Adipose tissue (tissue), 3 donors: Measurements from ENCODE around the gene OR10G3. TPM values are rescaled to one million over a fixed set of nuclear protein-coding genes. Genes with fewer than 3 reads are reported as not detected.

Experiments used
- H3K27ac ChIP-seq: one replicate; pipeline ENCODE4 v1.5.1; 2013; ENCODE audit warnings: low read depth, low read length
- WGBS, 3 donors: extraction: QIAGEN DNeasy Blood & Tissue Kit; methylation state at CpG; one replicate each; pipeline ENCODE4 v1.1.7; 2013; 5-methylcytosine and 5-hydroxymethylcytosine counted together
- polyA plus RNA-seq, 3 donors: library from polyadenylated mRNA; stranded (reverse); fragments of 200-250 nt; gene quantifications; one replicate each; pipeline ENCODE4 v1.2.3, GENCODE V29; 2013
- donor health status: healthy with polysubstance abuse.
- donor health status: Bipolar disorder and iron deficiency.
- donor health status: healthy.

The OR10G3 gene
- polyA plus RNA-seq, 3 donors: 0.22 TPM; not detected in 2

DNA sequence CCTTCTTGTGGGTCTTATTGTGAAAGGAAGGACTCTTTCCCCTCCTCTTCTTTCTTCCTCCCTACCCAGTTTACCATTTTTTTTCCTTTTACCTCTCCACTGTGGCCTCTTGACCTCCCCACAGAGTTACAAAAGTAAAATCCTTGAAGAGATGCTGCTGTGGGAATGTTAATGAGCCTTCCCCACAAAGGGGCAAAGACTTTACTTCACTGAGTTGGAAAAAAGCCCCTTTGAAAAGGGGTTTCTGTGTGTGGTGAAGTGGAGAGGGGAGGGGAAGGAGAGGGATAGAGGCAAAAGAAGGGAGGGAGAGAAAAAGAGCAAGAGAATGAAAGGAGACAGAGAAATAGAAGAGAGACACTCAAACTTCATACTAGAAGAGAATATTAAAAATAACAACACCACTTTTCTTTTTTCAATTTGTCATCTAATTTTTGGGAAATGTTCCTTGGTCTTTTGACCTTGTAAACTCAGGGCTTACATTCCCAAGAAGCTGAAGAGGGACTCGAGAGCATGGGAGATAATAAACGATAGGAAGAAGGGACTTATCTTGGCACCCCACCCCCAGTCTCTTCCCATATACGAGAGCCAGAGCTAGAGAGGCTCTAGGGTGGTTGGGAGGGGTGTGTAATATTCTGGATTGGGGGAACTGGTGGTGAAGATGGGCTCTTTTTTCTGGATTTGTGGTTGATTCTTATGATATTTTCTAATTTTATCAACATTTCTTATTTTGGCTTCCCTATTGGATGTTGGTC, 40.5 kb downstream of the OR10G3 start:
- no peak overlapping the region for H3K27ac ChIP-seq
- WGBS, 3 donors: 30 to 37% (median 34%) methylated on average over 3 of the region's 3 CpGs

DNA sequence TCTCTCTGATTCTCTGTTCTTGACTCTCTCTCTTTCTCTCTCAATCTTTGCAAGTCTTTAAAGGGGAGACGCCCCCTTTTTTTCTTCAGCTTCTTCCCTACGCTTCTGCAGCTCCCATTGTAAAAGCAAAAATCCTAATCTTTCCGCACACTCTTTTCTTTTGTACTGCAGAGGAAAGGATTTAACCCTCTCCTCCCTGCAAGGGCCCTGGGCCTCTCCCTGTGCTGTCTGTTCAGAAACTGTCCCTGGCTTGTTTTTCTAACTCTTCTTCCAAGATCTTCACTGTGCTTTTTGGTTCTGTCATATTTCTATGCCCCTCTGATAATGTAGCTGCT, 42.8 kb downstream of the OR10G3 start:
- H3K27ac ChIP-seq: no peak overlapping the region
- WGBS, 3 donors: 12 to 32% (median 19%) methylated on average over 3 of the region's 3 CpGs

DNA sequence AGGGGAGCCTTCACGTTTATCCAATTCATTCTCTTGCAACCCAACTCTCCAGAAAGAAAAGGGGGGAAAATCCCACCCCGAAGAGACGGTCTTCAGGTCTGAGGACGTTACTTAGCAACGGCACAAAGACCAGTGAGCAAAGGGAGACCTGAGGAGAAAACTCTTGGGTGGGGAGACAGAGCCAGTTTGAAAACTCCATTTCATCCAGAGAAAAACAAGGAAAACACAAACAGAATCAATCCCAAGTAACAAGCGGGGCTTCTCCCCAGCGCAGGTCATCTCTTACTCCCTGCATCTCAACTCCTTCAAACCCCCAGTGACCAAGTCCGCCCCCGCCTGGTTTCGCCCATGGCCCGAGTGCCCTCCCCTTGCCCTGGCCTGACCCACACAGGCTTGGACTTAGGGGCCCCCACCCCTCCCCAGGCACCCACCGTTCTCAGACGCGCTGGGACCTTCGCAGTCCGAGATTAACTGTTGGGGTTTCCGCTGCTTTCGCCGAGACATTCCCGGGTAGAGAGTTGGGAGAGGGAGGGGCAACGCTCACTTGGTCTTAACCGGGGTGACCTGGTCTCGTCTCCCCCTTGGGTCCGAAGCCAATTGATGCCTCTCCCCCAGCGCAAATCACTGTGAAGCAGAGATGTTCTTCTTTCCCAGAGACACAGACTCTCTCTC, 43.3 kb downstream of the OR10G3 start:
- H3K27ac ChIP-seq: no peak overlapping the region
- WGBS, 3 donors: 4 to 9% (median 4%) methylated on average over 25 of the region's 25 CpGs

DNA sequence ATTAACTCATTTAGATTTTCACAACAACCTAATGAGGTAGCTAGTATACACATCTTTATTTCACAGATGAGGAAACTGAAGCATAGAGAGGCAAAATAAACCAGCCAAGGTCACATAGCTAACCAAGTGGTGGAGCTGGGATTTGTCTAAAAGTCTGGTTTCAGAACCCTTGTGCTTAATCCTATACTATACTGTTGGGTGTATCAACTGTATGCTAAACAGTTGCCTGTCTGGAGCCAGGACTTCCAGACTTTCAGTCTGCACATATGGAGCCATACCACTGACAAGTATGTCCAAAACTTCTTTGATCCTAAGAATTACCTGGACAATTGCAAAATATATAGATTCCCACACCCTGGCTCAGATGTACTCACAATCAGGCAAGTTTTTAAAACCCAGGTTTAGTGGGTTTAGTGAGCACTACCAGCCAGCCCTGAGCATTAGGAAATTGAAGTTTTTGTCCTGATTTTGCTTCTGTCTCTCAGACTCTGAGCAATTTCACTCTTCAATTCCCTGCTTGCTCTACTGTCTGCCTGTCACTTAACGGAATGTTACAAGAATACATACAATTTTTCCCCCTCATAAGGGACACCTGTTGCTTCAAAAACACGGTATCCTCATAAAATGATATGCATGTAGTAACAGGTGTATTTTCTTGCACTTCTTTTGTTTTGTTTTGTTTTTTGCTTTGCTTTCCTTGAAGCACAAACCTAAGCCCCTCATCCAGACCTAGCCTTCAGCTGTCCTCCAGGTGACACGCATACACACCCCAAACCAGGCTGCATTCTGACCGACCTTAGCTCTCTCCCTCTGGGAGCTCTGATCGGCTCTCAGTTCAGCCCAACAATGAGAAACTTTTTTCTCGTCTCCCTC, 44.1 kb downstream of the OR10G3 start:
- H3K27ac ChIP-seq: no peak overlapping the region
- WGBS, 3 donors: 27 to 40% (median 33%) methylated on average over 6 of the region's 6 CpGs

GRCh38 chr14:21534576-21534975, 45.3 kb downstream of the OR10G3 start:
- 59 to 80% (median 67%) methylated on average over 4 of the region's 4 CpGs for WGBS, 3 donors

DNA sequence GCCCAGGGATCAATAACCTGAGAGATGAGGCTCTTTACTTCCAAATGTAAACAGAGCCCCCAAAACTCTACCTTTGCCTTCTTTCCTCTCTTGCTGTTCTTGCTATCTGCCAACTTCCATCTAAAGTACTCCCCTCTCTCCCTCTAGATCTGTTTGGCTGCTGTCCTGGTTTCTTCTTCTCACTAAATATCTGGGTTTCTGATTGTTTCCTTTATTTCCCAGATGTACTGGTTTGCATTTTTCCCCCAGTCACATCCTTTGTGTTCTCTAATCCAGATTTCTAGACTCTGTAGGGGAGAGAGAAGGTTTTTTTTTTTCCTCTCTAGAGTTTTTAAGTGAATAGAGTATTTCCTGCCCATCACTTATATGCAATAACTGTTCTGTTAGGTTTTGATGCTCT, 46.6 kb downstream of the OR10G3 start:
- no peak overlapping the region for H3K27ac ChIP-seq

More at GRCh38 chr14:21534576-21534975, 45.3 kb downstream of the OR10G3 start:
- H3K27ac ChIP-seq: no peak overlapping the region

- no peak overlapping the region for H3K27ac ChIP-seq
- 93 to 100% (median 98%) methylated on average over 1 of the region's 1 CpG for whole genome bisulfite sequencing, 3 donors
These were observed 50.4 kb downstream of the OR10G3 start for GRCh38 chr14:21529515-21529914.

GRCh38 chr14:21528381-21529348, 51.2 kb downstream of the OR10G3 start:
- 69 to 74% (median 70%) methylated on average over 4 of the region's 4 CpGs for WGBS, 3 donors
- no peak overlapping the region for H3K27ac ChIP-seq

DNA sequence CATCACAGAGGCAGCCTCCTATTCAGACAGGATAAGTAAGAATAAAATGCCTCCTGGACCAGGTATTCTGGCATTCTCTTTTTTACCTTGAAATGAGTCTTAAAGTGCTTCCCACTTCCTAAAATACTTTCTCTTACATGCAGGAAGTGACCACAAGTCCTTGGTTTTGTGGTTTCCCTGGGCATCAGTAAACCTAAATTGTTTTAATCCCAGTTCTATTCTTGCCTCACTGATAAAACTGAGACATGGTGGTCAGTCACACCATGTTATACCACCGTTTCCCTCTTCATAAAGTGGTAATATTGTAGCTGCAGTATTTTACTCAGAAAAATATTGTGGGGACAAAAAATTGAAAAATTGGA, 52.6 kb downstream of the OR10G3 start:
- H3K27ac ChIP-seq: no peak overlapping the region
- whole genome bisulfite sequencing, 3 donors: 30 to 57% (median 41%) methylated on average over 1 of the region's 1 CpG

GRCh38 chr14:21526672-21527317, 53.1 kb downstream of the OR10G3 start:
- no peak overlapping the region for H3K27ac ChIP-seq
- 16 to 19% (median 17%) methylated on average over 13 of the region's 13 CpGs for WGBS, 3 donors

DNA sequence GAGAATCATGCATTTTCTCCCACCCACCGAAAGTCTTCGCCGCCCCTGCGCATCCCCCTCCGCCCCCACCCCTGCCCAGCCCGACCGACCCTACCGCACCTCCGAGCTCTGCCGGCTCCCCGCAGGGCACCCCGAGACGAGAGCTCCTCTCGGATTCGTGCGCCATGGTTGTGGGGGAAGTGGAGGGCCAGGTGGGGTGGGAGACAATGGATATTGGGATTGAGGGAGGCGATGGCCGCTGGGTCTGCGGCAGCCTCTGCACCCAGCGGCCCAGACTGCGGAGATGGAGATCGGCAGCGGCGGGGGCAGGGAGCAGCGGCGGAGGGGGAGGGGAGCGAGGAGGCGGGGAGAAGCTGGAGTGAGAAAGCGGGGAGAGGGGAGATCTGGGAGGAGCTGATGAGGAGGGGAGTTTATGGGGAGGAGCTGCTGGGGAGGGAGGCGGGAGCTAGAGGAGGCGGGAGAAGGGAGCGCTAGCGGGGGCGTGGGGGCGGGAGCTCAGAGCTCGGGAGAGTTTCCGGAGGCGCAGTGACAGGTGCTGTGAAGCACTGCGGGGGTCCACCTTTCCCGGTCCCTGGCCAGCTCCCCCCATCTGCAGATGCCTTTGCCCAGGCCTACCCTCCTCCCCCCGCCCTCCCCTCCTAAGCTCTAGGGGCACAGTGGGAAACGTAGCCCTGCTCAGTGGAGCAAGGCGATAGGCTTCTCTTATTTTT, 53.8 kb downstream of the OR10G3 start, which contains the start of gene SALL2:
Gene SALL2 (minus strand): TSS at position 385 of the 710 bp plus-strand sequence. CDS start 219 bp downstream, at position 166.
- no peak within 1 kb of the TSS for H3K27ac ChIP-seq
- 1% methylated on average over 41 to 43 of the region's 43 CpGs for WGBS, 3 donors

DNA sequence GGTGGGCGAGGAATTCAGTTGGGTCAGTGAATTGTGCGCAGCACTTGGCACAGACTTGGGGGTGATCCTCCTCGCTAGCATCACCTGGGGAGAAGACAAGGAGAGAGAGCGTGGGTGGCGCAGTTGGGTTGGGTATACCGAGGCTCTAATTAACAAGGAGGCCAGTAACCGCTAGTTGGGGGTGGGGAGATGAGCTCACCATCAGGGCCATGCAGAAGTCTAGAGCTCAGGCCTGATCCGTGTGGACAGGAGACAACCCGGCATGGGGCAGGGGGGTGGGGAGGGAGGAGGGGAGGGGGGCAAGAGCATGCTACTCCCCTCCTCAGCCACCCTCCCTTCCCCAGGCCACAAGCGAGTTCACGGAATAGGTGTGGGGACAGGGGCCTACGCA, 54.3 kb downstream of the OR10G3 start:
- 42 to 57% (median 55%) methylated on average over 10 to 12 of the region's 12 CpGs for WGBS, 3 donors
- no peak overlapping the region for H3K27ac ChIP-seq

DNA sequence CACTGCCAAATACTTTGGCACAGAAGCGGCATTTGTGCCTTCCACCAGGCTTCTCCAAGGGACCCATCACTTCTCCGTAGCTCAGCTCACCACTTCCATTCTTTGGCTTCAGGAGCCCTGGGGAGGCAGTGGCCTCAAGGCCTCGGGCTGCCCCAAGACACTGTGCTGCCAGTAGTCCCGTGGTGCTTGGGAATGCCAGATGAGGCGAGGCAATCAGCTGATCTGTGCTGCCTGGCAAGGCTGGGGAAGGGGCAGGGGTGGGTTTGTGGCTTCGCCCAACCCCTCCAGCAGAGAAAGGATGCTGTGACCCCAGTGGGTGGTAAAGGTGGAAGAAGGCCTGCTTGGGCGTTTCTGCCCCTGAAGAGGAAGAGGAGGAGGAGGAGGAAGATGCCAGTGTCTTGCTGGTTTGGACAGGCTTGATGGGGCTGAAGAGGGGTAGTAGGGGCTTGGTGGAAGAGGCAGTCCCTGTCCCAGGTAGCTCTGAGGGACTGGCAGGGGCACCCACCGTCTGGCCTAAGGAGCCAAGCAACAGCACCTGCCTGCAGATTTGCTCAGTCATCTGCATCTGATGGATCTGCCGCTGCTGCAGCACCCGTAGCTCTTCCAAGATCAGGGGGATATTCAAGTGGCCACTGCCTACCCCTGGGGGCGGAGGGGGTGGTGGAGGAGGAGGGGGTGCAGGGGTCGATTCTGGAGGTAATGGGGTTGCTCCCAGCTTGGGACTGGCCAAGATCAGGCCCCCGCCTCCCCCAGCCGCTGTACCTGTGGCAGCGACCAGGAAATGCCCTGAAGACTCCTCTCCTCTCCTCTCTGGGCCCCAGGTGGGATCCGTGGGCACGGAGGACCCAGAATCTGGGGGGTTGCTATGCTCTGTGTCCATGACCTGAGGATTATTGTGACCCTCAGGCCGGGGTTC, 55.0 kb downstream of the OR10G3 start:
- no peak overlapping the region for H3K27ac ChIP-seq
- 87 to 90% (median 88%) methylated on average over 18 of the region's 18 CpGs for WGBS, 3 donors

- no peak overlapping the region for H3K27ac ChIP-seq
- 77 to 96% (median 89%) methylated on average over 6 to 7 of the region's 7 CpGs for WGBS, 3 donors
These were observed 56.7 kb downstream of the OR10G3 start for GRCh38 chr14:21523203-21523602.

GRCh38 chr14:21521501-21521900, 58.4 kb downstream of the OR10G3 start:
- WGBS, 3 donors: 42 to 80% (median 66%) methylated on average over 2 of the region's 2 CpGs
- H3K27ac ChIP-seq: no peak overlapping the region

GRCh38 chr14:21520767-21521166, 59.1 kb downstream of the OR10G3 start:
- H3K27ac ChIP-seq: no peak overlapping the region
- 36 to 91% (median 81%) methylated on average over 1 of the region's 1 CpG for WGBS, 3 donors
